Upper lobe of left lung (tissue), 4 donors: Measurements from ENCODE around the gene CHAF1A.

ENCODE experiments used
- CTCF ChIP-seq, 6 experiments: fragments of 450-650 bp in 4 of 6; fragments of 200-600 bp in 2 of 6; sonication (generic) in 2 of 6; IDR thresholded peaks; one replicate each; pipeline ENCODE4 v1.5.1; 2016 to 2019; ENCODE audit warnings: antibody characterized with exemption in 6 of 6
- POLR2A ChIP-seq, 4 donors: fragments of 450-650 bp; IDR thresholded peaks; one replicate each; pipeline ENCODE4 v1.5.1; 2016 to 2017; ENCODE audit warnings: antibody characterized with exemption in 4 of 4, mild to moderate bottlenecking in 2 of 4

- no peak for TF ChIP-seq POLR2A (IDR thresholded peaks at IDR 0.05)
- no peak for TF ChIP-seq CTCF (IDR thresholded peaks at IDR 0.05)
Observed at GRCh38 chr19:4370418-4371041, 31.9 kb upstream of the CHAF1A start.
